CD4-positive, alpha-beta T cell (primary cell): ENCODE data around the gene CH25H. TPM values are rescaled to one million over a fixed set of nuclear protein-coding genes. Genes with fewer than 3 reads are reported as not detected.

Experiments
- ATAC-seq: fragments of 200-7000 bp; cut with Tn5 transposase; one replicate; pipeline ENCODE4 v1.10.0; 2022; ENCODE audit warnings: mild to moderate bottlenecking; ENCODE audit not compliant: poor library complexity
- CTCF ChIA-PET: fragments of 350-600 bp; sonication (Branson Sonifier 250); formaldehyde crosslinking; loops from one replicate; lab custom pipeline; 2021; ENCODE audit warnings: antibody characterized with exemption, inconsistent platforms; lab: Charles Lee
- POLR2A ChIA-PET: fragments of 350-600 bp; sonication (Branson Sonifier 250); formaldehyde crosslinking; loops from one replicate; lab custom pipeline; 2021; ENCODE audit warnings: antibody characterized with exemption, inconsistent platforms; lab: Charles Lee
- DNase-seq, 14 experiments: peaks; one replicate each; pipeline ENCODE4 v3.0.0-alpha.2; 2013 to 2020; ENCODE audit warnings: mixed read lengths in 2 of 14
- H3K27ac ChIP-seq, 2 donors: one replicate each; pipeline versions ENCODE4 v1.5.1 to v1.7.0; 2013; ENCODE audit warnings: low read length in 2 of 2, low read depth in 1 of 2, mild to moderate bottlenecking in 1 of 2
- H3K27me3 ChIP-seq, 2 experiments: 1 replicate in 1 of 2; 2 replicates in 1 of 2; pipeline versions ENCODE4 v1.6.1 to v1.7.0; 2013; ENCODE audit warnings: low read length in 2 of 2, control low read depth in 1 of 2, mild to moderate bottlenecking in 1 of 2, moderate library complexity in 1 of 2; ENCODE audit not compliant: insufficient read depth in 2 of 2, control insufficient read depth in 1 of 2
- H3K36me3 ChIP-seq: one replicate; pipeline ENCODE4 v1.6.1; 2013; ENCODE audit warnings: low read length, control low read depth; ENCODE audit not compliant: insufficient read depth
- H3K4me1 ChIP-seq: one replicate; pipeline ENCODE4 v1.6.1; 2013; ENCODE audit warnings: low read length, control low read depth; ENCODE audit not compliant: insufficient read depth
- H3K4me3 ChIP-seq: one replicate; pipeline ENCODE4 v1.5.1; 2013; ENCODE audit warnings: mild to moderate bottlenecking, low read length, moderate library complexity
- H3K9me3 ChIP-seq, 2 experiments: 1 replicate in 1 of 2; 2 replicates in 1 of 2; pipeline versions ENCODE4 v1.6.1 to v1.7.0; 2013; ENCODE audit warnings: low read length in 2 of 2, mild to moderate bottlenecking in 2 of 2, control low read depth in 1 of 2, moderate library complexity in 1 of 2; ENCODE audit not compliant: control insufficient read depth in 1 of 2, insufficient read depth in 1 of 2
- H3K27ac Mint-ChIP-seq: one replicate; pipeline ENCODE4 v1.8.0; 2020; ENCODE audit warnings: mixed read lengths
- H3K27me3 Mint-ChIP-seq: one replicate; pipeline ENCODE4 v1.8.0; 2021; ENCODE audit warnings: mixed read lengths
- H3K36me3 Mint-ChIP-seq: one replicate; pipeline ENCODE4 v1.8.0; 2021; ENCODE audit warnings: low read depth, mixed read lengths
- H3K4me1 Mint-ChIP-seq: one replicate; pipeline ENCODE4 v1.8.0; 2021; ENCODE audit warnings: low read depth, mixed read lengths
- H3K4me3 Mint-ChIP-seq: one replicate; pipeline ENCODE4 v1.8.0; 2020; ENCODE audit warnings: mild to moderate bottlenecking, mixed read lengths
- H3K9me3 Mint-ChIP-seq: one replicate; pipeline ENCODE4 v1.8.0; 2020; ENCODE audit warnings: mixed read lengths
- intact Hi-C, 2 experiments: fragments of 100-400 bp; cut with DNase I in 1 of 2; cut with micrococcal nuclease in 1 of 2; formaldehyde crosslinking; loops; one replicate each; pipeline versions ENCODE4 v1.15.1 to v1.9.0; 2023 to 2025; cut with DNase I, micrococcal nuclease
- total RNA-seq, 174 experiments: library from RNA in 2 of 174; stranded (reverse) in 2 of 174; gene quantifications; one replicate each; pipeline ENCODE4 v1.2.3 and lab custom pipeline; 2021 to 2026
- TF ChIP-seq, protein P1 (sequence below): fragments of 200-600 bp; IDR thresholded peaks from one replicate; pipeline ENCODE4 v1.8.0; 2022; ENCODE audit warnings: antibody characterized with exemption, mild to moderate bottlenecking

The CH25H gene
- total RNA-seq, 2 experiments from 2014 or later: 0.49 to 0.50 TPM

DNA sequence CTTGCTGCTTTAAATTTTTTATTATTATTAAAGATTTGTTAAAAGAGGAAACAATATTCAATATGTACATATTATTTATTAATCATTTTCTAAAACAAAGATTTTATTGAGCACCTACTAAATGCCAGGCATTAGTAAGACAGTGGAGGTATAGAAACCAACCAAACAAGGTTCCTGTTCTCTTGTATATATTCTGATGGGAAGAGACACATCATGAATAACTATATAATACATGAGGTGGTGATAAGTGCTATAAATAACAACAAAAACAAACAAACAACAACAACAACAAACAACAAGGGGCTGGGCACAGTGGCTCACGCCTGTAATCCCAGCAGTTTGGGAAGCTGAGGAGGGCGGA is 45.1 kb upstream of the CH25H start:
- DNase-seq (no peak), ATAC-seq (no peak)
- peak overlapping the region; percentile 72 for H3K4me3 ChIP-seq
- H3K4me1 Mint-ChIP-seq: peaks cover 30% of the 10 kb centered on the region
- peak overlapping the region; percentile 92 for H3K4me3 Mint-ChIP-seq
- H3K36me3 Mint-ChIP-seq: peaks cover 9% of the 10 kb centered on the region
- ChIA-PET POLR2A (interaction anchor here (0.9 to 3.3 kb wide), 19 partner anchors 9 to 585 kb away, joined by 3 to 35 read pairs (median 5); partner anchors contain the start of genes IFIT1, IFIT2, IFIT3 and IFIT5), CTCF (interaction anchor here (1.1 to 2.0 kb wide), 5 partner anchors 28 to 319 kb away, joined by 3 to 4 read pairs (median 4); partner anchors contain the start of gene IFIT5)
- peaks cover 0 to 6% of the 10 kb centered on the region in 2 experiments for H3K9me3 ChIP-seq
- peaks cover 10% of the 10 kb centered on the region for H3K4me1 ChIP-seq
- peak overlapping the region in 1 of 2 donors; percentile 14 for H3K27ac ChIP-seq
- no peaks in the 10 kb centered on the region for H3K9me3 Mint-ChIP-seq
- peak overlapping the region; percentile 89 for H3K27ac Mint-ChIP-seq
- no peaks in the 10 kb centered on the region for H3K27me3 Mint-ChIP-seq
- no peaks in the 10 kb centered on the region for H3K27me3 ChIP-seq
- intact Hi-C loops: loop anchor here (2.0 to 10.0 kb wide), 5 partner anchors 50 to 453 kb away; partner anchors contain the start of genes KIF20B (in 2 of the 2), IFIT2 (in 1 of the 2), IFIT5 (in 1 of the 2) and PANK1 (in 1 of the 2)
- no peaks in the 10 kb centered on the region for H3K36me3 ChIP-seq
- TF ChIP-seq, protein P1, sequence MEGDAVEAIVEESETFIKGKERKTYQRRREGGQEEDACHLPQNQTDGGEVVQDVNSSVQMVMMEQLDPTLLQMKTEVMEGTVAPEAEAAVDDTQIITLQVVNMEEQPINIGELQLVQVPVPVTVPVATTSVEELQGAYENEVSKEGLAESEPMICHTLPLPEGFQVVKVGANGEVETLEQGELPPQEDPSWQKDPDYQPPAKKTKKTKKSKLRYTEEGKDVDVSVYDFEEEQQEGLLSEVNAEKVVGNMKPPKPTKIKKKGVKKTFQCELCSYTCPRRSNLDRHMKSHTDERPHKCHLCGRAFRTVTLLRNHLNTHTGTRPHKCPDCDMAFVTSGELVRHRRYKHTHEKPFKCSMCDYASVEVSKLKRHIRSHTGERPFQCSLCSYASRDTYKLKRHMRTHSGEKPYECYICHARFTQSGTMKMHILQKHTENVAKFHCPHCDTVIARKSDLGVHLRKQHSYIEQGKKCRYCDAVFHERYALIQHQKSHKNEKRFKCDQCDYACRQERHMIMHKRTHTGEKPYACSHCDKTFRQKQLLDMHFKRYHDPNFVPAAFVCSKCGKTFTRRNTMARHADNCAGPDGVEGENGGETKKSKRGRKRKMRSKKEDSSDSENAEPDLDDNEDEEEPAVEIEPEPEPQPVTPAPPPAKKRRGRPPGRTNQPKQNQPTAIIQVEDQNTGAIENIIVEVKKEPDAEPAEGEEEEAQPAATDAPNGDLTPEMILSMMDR: no peak

DNA sequence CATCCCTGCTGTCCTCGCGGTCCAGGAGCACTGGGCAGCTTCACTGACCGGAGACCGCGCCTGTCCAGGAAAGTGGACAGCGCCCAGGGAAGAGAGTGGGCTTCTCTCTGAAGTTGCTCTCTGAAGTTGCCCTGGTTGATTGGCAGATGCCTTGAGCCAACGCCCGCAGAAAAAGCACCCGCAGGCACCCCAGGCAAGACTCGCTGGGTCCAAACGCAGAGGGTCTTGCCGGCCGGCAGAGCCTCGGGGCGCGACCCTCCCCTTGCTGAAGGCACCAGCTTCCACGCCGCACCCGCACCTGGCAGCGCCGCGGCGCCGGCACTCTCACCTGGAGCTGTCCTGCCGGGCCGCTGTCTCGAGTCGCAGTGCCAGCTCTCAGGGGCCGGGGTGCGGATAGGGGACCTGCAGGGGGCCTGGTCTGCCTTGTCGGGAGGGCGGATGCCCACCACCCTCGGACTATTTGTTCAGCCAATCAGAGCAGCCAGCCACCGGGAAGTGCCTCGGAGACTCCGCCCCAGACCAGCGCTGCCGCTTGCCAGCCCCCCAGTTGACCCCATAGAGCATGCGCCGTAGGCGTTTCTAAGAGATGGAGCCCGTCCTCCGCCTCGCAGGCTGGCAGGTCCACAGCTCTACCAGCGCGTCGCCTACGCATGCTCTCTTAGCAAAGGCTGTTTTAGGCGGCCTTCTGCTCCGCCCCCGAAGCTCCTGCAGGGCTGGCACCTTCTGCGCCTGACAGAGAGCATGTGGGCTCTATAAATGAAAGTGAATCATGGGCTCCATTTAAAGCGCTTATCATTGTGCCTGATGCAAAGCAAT is 44.5 kb upstream of the CH25H start, which contains the start of gene LIPA:
LIPA (minus strand) TSS at position 367 of the 816 bp plus-strand sequence. CDS start 4,127 bp downstream, outside the sequence.
- Histone ChIP-seq H3K27ac (peak within 1 kb of the TSS; percentile 14 to 41), H3K4me1 (peaks cover 10% of the 10 kb centered on the region), H3K9me3 (peaks cover 0 to 6% of the 10 kb centered on the region in 2 experiments), H3K36me3 (no peaks in the 10 kb centered on the region), H3K4me3 (peak within 1 kb of the TSS; percentile 72), H3K27me3 (no peaks in the 10 kb centered on the region)
- ChIA-PET POLR2A (interaction anchor here (0.7 to 3.3 kb wide), 22 partner anchors 8 to 1389 kb away, joined by 3 to 35 read pairs (median 4); partner anchors contain the start of genes IFIT1, IFIT2, IFIT3 and IFIT5), CTCF (interaction anchor here (0.7 to 2.0 kb wide), 7 partner anchors 28 to 319 kb away, joined by 3 to 5 read pairs (median 4); partner anchors contain the start of gene IFIT5)
- peak within 1 kb of the TSS; percentile 89 for H3K27ac Mint-ChIP-seq
- H3K36me3 Mint-ChIP-seq: peaks cover 9% of the 10 kb centered on the region
- no peaks in the 10 kb centered on the region for H3K9me3 Mint-ChIP-seq
- DNase-seq (peak; percentile 89 to 99 (median 94)), ATAC-seq (peak; percentile 97)
- peaks cover 30% of the 10 kb centered on the region for H3K4me1 Mint-ChIP-seq
- TF ChIP-seq, protein P1: no peak
- H3K4me3 Mint-ChIP-seq: peak within 1 kb of the TSS; percentile 92
- H3K27me3 Mint-ChIP-seq: no peaks in the 10 kb centered on the region
- intact Hi-C loops: loop anchor here (2.0 to 10.0 kb wide), 5 partner anchors 51 to 453 kb away; partner anchors contain the start of genes KIF20B (in 2 of the 2), IFIT2 (in 1 of the 2), IFIT5 (in 1 of the 2) and PANK1 (in 1 of the 2)

- H3K27me3 ChIP-seq: no peaks in the 10 kb centered on the region
- intact Hi-C loops: loop anchor here (5.0 to 10.0 kb wide), 4 partner anchors 51 to 454 kb away; partner anchors contain the start of genes KIF20B (in 2 of the 2), IFIT2 (in 1 of the 2) and IFIT5 (in 1 of the 2)
- H3K27ac Mint-ChIP-seq: peak overlapping the region; percentile 89
- H3K9me3 ChIP-seq: peaks cover 0 to 6% of the 10 kb centered on the region in 2 experiments
- peaks cover 12% of the 10 kb centered on the region for H3K36me3 Mint-ChIP-seq
- ATAC-seq: no peak
- peak in 1 of 14 experiments; percentile 6 for DNase-seq
- ChIA-PET CTCF (interaction anchor here (0.7 to 2.0 kb wide), 6 partner anchors 27 to 450 kb away, joined by 3 to 5 read pairs (median 4); partner anchors contain the start of gene KIF20B), POLR2A (interaction anchor here (0.7 to 3.3 kb wide), 14 partner anchors 11 to 1389 kb away, joined by 3 to 35 read pairs (median 8); partner anchors contain the start of genes IFIT1, IFIT2, IFIT5 and KIF20B)
- H3K4me3 Mint-ChIP-seq: peak overlapping the region; percentile 92
- H3K4me3 ChIP-seq: peak overlapping the region; percentile 72
- H3K4me1 ChIP-seq: peaks cover 10% of the 10 kb centered on the region
- H3K27me3 Mint-ChIP-seq: no peaks in the 10 kb centered on the region
- H3K36me3 ChIP-seq: no peaks in the 10 kb centered on the region
- H3K4me1 Mint-ChIP-seq: peaks cover 33% of the 10 kb centered on the region
- TF ChIP-seq, protein P1: no peak
- no peak overlapping the region for H3K27ac ChIP-seq
- H3K9me3 Mint-ChIP-seq: no peaks in the 10 kb centered on the region
Measured at GRCh38 chr10:89250865-89251408, 43.8 kb upstream of the CH25H start.
